GM18499 (cell line): ENCODE measurements around the gene ITGB5.
"Not testable (repeated sequence)": the region's sequence is repeated elsewhere in the genome, so short reads cannot be mapped to it uniquely, and the experiment has no call there.

Source experiments
- ATAC-seq: cut with Tn5 transposase; IDR thresholded peaks from one replicate; pipeline ENCODE4 v1.9.1; 2021; ENCODE audit warnings: moderate number of reproducible peaks; ENCODE audit not compliant: insufficient read depth, unreplicated experiment

The ITGB5 gene

DNA sequence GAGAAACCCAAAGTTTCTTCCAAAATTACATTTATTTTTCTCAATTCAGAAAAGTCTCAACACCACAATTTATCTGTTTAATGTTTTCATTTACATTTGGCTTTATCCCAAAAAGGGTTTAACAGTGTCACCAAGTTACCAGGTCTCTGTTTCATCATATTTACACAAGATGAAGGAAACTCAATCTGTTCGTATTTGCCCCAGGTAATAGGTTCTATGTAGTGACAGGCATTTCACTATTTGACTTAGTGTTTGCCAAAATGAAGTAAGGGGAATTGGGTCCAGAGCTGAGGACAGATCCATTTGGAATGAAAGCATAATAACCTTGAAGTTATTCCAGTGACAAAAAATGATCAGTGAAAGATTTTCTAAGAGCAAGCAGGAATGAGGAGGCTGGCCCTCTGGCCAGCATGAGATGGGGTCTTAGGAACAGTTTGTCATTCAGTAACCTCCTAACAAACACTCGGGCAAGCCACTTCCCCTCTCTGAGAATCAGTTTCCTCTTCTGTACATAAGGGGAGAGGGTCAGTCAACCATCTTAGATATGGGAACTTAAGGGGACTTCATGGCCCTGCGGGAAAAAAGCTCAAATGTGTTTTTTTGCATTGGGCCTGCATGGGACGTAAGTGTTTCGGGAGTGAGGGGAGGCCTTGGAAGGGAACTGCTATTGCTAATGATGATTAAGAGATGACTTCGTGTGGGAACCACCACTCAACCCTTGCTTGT is 125.1 kb downstream of the ITGB5 start:
- ATAC-seq, result no peak

DNA sequence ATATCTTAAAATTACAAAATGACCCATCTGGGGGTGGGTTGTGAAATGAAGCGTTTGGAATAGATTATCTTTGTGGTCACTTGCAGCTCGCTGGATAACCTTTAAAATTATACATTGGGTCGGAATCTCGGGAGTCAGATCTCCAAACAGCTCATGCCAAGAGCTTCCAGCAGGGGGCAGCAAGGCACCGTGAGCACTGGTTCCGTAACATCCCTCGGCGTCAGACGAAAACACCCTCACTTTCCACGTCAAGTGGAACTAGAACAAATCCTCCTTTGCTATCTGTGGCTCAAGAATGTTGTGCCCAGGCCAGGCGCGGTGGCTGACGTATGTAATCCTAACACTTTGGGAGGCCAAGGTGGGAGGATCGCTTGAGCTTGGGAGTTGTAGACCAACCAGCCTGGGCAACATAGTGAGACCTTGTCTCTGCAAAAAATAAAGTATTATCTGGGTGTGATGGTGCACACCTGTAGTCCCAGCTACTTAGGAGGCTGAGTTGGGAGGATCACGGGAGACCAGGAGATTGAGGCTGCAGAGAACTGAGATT is 125.8 kb downstream of the ITGB5 start:
- no peak for ATAC-seq

DNA sequence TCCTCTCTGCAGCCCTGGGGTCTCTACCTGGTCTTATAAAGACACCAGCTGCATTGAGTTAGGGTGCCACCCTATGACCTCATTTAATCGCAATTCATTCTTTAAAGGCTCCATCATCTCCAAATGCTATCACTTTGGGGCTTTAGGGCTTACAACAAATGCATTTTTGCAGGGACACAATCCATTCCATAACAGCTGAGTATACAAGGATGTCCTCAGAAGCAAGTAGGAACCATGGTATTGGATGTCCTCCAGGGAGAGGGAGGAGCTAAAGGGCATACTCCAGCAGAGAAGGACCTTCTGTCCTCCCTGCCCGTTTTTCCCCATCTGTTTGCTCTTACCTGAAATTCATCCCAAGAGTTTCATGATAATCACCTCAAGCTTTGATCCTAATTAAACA is 126.6 kb downstream of the ITGB5 start:
- no peak for ATAC-seq

DNA sequence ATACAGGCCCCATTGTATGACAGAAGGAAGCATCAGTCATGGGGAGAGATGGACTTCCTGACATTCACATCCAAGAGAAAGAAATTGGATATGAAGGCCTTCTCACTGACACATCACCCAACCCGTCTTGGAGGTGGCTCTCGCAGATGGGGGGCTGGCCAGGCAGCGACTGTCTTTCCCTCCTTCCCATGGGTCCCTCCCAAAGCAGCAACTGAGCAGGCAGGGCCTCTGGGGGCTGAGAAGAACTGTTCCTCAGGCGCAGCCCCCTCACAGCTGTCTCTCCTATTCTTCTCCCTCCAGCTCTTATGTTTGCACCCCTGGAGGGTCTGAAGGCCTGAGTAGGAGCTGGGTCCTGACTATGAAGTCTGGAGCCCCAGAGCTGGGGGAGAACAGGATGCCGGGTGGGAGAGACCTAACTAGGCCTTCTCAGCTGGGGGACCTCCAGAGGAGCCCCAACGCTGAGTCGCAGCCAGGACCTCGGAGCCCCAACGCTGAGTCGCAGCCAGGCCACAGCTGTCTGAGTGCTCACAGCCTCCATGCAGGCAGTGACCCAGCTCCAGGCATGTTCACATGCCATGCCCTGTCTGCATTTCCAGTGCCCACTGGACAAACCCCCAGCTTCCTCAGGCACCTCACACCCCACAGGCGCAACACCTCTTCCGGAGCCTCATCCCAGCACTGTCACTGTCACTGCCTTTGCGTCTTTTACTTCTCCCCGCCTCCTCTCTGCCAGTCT is 127.3 kb downstream of the ITGB5 start:
- ATAC-seq, result no peak

DNA sequence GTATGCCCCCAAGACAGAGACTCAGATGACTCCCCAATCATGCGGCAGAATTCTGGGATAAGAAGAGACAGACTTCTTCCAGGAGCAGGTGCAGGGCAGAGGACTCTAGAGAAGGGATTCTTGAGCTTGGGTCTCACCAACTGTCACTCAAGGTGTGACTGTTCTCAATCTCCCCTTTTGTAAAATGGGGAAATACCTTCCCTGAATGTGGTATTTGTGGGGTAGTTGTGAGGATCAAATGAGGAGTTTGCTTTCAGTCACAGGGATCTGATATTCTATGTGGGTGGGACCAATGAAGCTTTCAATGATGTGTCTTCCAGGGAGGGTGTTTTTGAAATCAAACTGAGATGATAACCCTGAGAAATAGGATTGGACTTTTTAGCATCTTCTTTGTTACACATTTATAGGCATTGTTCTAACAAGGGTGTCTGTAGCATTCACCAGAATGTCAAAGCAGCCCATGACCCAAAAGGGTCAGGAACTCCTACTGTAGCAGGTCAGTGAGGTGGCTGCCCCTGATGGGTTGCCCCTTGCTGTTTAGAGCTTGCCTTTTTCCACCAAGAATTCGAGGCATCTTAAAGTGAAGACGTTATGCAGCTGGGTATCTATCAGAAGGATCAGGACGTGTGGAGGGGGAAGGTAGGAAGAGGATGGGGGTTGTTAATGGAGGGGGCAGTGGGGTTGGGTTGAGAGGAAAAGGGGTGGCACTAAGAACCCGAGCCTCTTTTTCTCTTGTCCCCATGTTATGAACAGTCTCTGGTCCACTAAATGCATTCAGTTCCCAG is 128.1 kb downstream of the ITGB5 start:
- no peak for ATAC-seq

DNA sequence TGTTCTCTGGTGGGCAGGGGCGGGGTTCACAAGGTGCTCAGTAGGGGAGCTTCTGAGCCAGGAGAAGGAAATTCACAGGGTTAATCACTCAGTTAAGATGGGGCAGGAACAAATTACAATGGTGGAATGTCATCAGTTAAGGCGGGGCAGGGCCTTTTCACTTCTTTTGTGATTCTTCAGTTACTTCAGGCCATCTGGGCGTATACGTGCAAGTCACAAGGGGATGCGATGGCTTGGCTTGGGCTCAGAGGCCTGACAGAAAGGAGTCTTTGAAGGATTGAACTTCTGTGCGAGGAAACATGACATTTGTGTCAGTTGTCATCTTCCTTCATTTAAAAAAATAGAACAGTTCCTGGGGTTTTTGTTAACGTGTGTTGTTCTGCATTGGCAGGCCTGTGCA is 129.2 kb downstream of the ITGB5 start:
- ATAC-seq, result not testable (repeated sequence)

DNA sequence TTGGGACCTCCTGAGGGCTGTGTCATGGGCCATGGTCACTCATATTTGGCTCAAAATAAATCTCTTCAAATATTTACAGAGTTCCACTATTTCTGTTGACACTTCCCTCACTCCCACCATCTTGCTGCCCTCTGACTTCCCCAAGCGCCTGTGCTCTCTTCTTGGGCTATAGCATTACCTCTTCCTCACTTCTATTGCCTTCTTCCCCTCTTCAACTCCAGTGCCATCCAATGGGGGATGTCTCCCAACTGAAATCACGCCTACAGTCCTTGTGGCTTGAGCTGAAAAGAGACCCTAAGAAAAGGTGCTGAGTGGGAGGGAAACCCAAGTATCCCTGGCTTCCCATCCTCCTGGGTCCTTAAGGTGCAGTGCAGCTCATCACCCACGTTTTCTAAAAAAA is 135.1 kb downstream of the ITGB5 start:
- ATAC-seq, result no peak

DNA sequence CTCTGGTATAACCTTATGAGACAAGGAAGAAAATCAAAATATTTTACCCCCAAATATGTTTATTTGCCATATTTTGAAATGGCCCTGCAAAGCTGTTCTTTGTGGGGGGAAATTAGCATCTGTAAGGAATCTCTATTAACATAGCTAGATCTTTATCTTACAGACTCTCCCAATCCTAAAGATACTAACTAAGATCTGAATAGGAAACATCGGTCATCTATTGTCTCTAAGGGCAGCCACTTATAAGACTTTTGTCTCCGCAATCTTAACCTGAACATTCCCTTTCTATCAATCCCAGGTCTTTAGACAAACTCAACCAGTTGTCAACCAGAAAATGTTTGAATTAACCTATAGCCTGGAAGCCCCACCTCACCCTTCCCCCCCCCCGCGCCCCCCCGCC is 135.7 kb downstream of the ITGB5 start:
- ATAC-seq, result no peak

DNA sequence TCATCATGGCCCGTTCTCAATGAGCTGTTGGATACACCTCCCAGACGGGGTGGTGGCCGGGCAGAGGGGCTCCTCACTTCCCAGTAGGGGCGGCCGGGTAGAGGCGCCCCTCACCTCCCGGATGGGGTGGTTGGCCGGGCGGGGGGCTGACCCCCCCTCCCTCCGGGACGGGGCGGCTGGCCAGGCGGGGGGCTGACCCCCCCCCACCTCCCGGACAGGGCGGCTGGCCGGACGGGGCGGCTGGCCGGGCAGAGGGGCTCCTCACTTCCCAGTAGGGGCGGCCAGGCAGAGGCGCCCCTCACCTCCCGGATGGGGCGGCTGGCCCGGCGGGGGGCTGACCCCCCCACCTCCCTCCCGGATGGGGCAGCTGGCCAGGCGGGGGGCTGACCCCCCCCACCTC is 137.3 kb downstream of the ITGB5 start:
- not testable (repeated sequence) for ATAC-seq

DNA sequence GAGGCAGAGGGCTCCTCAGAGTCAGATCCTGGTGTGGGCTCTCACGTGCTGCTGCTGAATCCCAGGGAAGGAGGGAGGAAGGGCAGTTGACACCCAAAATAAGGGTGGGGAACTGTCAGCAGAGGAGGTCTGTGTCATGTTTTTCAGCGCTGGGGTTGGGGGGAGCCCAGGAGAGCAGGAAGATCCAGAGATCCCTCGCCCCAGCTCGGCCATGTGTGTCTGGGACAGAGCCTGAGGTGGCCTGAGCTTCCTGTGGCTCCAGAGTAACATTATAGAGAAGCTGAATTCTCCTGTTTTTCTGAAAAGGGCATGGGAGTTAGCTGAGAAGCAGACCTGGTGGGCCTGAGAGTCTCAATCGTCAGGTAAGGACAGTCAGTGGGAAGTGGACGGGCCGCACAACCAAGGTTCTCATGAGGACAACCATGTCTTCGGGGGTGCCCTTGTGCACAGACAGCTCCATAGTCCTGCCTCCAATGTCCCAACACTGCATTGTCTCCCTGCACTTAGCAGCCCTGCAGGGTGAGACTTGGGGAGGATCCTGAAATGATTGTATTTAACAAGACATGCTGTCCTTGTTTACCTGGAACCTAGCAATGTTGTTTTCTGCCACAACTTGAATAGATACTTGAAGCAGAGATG is 138.5 kb downstream of the ITGB5 start:
- ATAC-seq, result no peak

DNA sequence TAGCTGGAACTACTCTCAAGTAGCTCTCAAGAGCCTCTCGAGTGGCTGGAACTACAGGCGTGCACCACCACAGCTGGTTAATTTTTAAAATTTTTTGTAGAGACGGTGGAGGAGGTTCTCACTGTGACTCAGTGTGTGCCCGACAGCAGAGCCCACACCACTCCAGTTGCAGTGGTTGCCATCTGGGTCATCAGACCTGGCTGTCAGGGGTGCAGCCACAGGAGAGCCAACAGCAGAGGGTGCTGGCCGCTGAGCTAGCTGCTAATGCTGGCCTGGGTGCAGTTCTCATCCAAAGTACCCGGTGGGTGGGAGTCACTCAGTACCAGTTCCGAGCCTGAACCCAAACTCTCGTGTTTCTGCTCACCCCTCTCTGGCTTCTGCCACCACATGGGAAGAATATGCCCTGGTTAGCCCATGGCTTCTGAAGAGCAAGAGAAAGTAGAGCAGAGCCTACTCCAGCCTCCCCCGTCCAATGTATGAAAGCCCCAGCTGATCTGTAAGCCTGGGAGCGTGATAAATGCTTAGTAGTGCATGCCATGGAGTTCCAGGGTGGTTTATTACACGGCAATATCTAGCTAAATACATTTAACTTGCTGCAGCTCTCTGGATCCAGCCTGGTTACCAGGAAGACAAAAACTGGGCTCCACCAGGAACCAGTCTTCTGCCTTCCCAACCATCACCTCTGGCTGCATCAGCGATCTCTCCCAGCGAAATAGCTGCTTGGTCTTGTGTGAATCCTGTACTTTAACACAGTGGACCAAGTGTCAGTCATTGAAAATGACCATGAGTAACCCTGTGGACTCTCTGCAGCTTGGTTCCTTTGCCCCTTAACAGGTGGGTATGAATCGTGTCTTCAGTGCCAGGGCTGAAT is 139.8 kb downstream of the ITGB5 start:
- no peak for ATAC-seq

DNA sequence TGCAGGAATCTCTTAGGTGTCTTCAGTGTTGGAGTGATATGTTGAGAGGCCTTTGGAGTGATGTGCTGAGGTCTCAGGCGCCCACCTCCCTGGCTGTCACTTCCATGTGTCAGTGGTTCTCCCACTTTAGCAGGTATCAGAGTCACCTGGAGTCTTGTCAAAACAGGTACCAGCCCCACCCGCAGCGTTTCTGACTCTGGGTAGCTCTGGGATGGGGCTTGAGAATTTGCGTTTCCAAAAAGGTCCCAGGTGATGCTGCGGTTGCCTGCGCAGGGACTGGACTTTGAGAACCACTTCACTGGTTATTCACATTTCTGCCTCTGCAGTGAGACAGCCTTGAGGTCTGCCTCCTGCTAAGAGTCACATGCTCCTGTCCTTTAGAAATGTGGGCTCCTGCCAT is 141.4 kb downstream of the ITGB5 start:
- no peak for ATAC-seq

DNA sequence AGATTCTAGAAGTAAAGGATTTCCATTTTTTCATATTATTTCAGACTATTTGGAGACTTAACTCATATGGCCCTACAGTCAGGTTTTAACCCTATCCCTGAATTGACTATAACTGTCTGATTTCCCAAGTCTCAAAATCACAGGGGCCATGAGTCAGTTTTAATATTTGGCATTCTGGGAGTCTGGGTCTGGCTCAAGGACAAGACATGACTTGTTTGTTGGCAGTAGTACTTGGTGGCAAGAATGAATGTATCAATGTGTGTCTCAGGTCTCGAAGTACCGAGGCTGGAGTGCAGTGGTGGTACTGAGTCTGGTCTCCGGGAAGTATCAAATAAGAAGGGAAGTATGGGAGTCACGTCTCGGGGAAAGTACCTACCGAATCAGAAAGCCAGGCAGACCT is 146.1 kb downstream of the ITGB5 start:
- ATAC-seq, result no peak

DNA sequence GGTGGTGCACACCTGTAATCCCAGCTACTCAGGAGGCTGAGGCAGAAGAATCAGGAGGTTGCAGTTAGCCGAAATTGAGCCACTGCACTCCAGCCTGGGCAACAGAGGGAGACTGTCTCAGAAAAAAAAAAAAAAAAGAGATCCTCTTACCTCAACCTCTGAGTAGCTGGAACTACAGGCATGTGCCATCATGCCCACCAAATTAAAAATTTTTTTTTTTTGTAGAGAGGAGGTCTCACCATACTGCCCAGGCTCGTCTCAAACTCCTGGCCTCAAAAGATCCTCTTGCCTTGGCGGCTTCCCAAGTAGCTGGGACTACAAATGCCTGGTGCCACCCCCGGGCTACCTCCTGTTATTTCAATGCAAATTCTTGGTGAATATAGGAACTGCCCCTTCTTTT is 155.4 kb downstream of the ITGB5 start:
- no peak for ATAC-seq

DNA sequence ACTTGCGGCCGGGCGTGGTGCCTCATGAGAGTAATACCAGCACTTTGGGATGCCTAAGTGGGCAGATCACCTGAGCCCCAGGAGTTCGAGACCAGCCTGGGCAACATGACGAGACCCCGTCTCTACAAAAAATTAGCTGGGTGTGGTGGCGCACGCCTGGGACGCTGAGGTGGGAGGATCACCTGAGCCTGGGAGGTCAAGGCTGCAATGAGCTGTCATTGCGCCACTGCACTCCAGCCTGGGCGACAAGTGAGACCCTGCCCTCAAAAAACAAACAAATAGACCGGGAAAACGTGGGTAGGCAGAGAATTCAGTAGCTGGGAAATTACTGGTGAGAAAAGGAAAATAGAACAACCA is 156.2 kb downstream of the ITGB5 start:
- no peak for ATAC-seq

DNA sequence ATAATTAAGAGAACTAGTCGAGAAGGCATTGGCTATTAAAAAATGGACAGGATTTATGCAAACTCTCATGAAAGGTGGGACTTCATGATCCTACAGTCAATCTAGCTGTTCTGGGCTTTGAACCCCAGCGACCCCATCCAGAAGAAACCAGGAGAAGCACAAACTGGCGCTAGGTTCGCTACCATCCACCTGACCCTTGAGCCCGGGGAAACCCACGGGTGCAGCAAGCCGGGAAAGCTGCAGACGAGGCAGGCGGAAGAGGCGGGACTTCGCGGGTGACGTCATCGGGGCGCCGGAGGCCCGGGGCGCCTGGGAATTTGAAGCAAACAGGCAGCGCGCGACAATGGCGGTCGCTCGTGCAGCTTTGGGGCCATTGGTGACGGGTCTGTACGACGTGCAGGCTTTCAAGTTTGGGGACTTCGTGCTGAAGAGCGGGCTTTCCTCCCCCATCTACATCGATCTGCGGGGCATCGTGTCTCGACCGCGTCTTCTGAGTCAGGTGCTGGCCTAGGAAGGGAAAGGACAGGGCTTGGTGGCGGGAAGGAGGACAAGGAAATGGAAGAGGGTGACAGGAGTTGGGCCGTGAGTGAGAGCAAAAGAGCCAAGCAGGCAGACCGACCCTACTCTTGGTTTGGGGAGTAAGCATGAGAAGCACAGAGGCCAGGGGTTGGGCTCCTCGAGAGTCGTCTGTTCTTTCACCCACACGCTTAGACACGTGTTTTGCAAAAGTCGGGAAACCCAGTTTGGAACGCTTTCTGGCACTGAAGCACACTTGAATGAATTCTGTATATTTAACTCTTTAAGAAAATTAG is 156.8 kb downstream of the ITGB5 start, which contains the start of gene UMPS:
TSS of gene UMPS (plus strand) at position 324 of the 812 bp plus-strand sequence. CDS start at position 344, 20 bp downstream.
- ATAC-seq, result peak; percentile 62

DNA sequence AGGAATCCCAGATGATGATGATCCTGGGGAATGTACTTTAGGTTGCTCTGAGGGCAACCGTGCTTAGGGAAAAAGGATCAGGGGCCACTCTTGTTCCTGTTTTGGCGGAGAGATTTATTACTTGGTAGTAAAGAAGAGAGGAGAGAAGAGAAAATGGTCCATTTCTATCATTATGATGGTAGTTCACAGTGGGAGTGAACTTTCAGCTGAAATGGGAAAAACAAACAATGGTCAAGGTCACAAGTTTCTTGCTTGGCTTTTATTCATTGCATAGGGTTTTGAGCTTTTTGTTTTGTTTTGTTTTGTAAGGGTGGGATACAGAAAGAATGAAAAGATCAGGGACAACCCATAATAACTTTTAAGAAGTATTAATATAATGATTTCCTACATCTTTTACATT is 164.6 kb downstream of the ITGB5 start:
- no peak for ATAC-seq

DNA sequence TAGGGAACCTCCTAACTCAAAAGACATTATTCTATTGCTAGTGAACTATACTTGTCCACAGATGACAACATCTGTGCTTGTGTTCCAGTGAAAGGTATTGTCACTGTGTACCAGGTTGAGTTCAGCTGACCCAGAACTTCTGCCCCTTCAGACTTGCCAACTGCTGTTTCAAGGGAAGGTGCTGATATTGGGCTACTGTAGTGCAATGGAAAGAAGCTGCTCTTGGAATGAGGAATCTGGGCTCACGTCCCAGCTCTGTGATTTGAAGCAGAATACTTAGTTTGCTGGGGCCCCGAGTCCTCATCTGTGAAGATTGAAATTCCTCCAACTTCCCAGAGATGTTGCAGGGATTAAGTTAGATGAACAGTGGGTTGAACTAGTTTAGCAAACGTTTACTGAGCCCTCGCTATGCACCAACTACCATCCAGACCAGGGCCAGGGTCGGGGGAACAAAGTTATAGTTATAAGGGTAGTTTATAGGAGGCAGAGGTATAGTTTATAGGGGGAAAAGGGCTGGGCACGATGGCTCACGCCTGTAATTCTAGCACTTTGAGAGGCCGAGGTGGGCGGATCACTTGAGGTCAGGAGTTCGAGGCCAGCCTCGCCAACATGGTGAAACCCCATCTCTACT is 172.8 kb downstream of the ITGB5 start:
- no peak for ATAC-seq
